SK-N-MC (cell line): ENCODE data around the gene MEIS3.
"Not testable (repeated sequence)": the region's sequence is repeated elsewhere in the genome, so short reads cannot be mapped to it uniquely, and the experiment has no call there.

Source experiments
- DNase-seq: peaks from one replicate; pipeline ENCODE4 v3.0.0-alpha.2; 2011; ENCODE audit warnings: low read depth, low spot score
- H3K27ac ChIP-seq: fragments of 200-600 bp; sonication (generic); 2 replicates; pipeline ENCODE4 v1.5.1; 2016; ENCODE audit warnings: mixed run types
- H3K36me3 ChIP-seq: fragments of 200-600 bp; sonication (generic); 2 replicates; pipeline ENCODE4 v1.6.1; 2017; ENCODE audit warnings: antibody characterized with exemption, low read length, mixed read lengths; ENCODE audit not compliant: insufficient read depth
- H3K4me3 ChIP-seq: fragments of 200-600 bp; sonication (generic); 2 replicates; pipeline ENCODE4 v1.5.1; 2016
- H3K9ac ChIP-seq: fragments of 200-600 bp; sonication (generic); 2 replicates; pipeline ENCODE4 v1.8.0; 2017; ENCODE audit warnings: mixed run types, mixed read lengths; ENCODE audit not compliant: insufficient read length
- H3K9me3 ChIP-seq: fragments of 200-600 bp; sonication (generic); 2 replicates; pipeline ENCODE4 v1.6.1; 2017; ENCODE audit warnings: low read depth, mild to moderate bottlenecking, antibody characterized with exemption, low read length, moderate library complexity, mixed read lengths
- EZH2 ChIP-seq: fragments of 200-600 bp; sonication (generic); IDR thresholded peaks from one replicate; pipeline ENCODE4 v1.6.1; 2017; ENCODE audit warnings: antibody characterized with exemption
- FOXP2 ChIP-seq: optimal IDR thresholded peaks from 2 replicates; pipeline ENCODE3; 2011; ENCODE audit warnings: mild to moderate bottlenecking, moderate library complexity; ENCODE audit not compliant: insufficient read depth; ENCODE audit errors: extremely low read length, control extremely low read depth
- POLR2AphosphoS5 ChIP-seq: IDR thresholded peaks from 2 replicates; pipeline ENCODE4 v1.6.1; 2012; ENCODE audit warnings: mild to moderate bottlenecking, low read depth, low read length, borderline replicate concordance

MEIS3 gene

DNA sequence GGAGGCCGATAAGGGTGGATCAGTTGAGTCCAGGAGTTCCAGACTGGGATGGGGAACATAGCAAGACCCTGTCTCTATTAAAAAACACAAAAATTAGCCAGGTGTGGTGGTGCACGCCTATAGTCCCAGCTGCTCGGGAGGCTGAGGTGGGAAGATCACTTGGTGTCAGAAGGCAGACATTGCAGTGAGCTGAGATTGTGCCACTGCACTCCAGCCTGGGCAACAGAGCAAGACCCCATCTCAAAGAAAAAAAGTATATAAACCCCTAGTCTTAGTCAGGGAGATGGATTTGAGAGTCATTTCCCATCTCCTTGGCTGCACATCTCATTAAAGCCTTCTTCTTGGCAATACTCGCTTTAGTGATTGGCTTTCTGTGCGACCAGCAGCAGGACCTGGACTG lies 35.4 kb downstream of the MEIS3 start:
- H3K27ac ChIP-seq, H3K4me3 ChIP-seq, DNase-seq, H3K9ac ChIP-seq, H3K9me3 ChIP-seq: not testable (repeated sequence)
- TF ChIP-seq POLR2AphosphoS5, result peak; percentile 6; the same call in 1 of the 2 replicates
- peaks cover 23% of the 10 kb centered on the region; the same call in 1 of the 2 replicates for H3K36me3 ChIP-seq

- Histone ChIP-seq H3K27ac (no peak overlapping the region), H3K4me3 (no peak overlapping the region), H3K9ac (no peak overlapping the region), H3K9me3 (no peaks in the 10 kb centered on the region), H3K36me3 (peaks cover 27% of the 10 kb centered on the region; the same call in 1 of the 2 replicates)
- no peak for TF ChIP-seq POLR2AphosphoS5
- TF ChIP-seq FOXP2, result no peak
- TF ChIP-seq EZH2, result no peak
- no peak for DNase-seq
These were observed 37.6 kb downstream of the MEIS3 start for GRCh38 chr19:47381653-47382279.

DNA sequence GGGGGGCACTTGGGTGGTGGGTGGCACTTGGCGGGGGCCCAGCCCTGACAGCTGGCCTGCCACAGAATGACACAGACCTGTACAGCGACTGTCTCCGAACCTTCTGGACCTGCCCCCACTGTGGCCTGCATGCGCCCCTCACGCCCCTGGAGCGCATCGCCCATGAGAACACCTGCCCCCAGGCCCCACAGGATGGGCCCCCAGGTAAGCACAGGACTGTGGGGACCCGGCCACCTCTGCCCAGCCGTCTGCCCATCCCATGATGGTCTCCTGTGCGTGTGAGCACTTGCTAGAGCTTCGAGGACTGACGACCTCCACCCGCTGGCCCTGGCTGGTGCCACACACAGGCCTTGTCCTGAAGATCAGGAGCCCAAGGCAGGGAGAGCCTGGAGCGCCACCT lies 38.2 kb downstream of the MEIS3 start:
- no peak for TF ChIP-seq FOXP2
- TF ChIP-seq EZH2, result no peak
- TF ChIP-seq POLR2AphosphoS5, result no peak
- no peak overlapping the region for H3K9ac ChIP-seq
- H3K27ac ChIP-seq, result no peak overlapping the region
- H3K9me3 ChIP-seq, result no peaks in the 10 kb centered on the region
- H3K4me3 ChIP-seq, result no peak overlapping the region
- DNase-seq, result no peak
- peaks cover 33% of the 10 kb centered on the region; the same call in 1 of the 2 replicates for H3K36me3 ChIP-seq

- Histone ChIP-seq H3K9ac (no peak overlapping the region), H3K27ac (no peak overlapping the region), H3K36me3 (peaks cover 38% of the 10 kb centered on the region; the same call in 1 of the 2 replicates), H3K9me3 (no peaks in the 10 kb centered on the region), H3K4me3 (no peak overlapping the region)
- no peak for TF ChIP-seq FOXP2
- no peak for TF ChIP-seq EZH2
- TF ChIP-seq POLR2AphosphoS5, result no peak
- DNase-seq, result no peak
These were observed 38.8 kb downstream of the MEIS3 start for GRCh38 chr19:47380559-47380958.

GRCh38 chr19:47379381-47379938 lies 39.9 kb downstream of the MEIS3 start:
- H3K9me3 ChIP-seq, result no peaks in the 10 kb centered on the region
- H3K36me3 ChIP-seq, result peaks cover 49% of the 10 kb centered on the region; the same call in 1 of the 2 replicates
- H3K4me3 ChIP-seq, result no peak overlapping the region
- no peak overlapping the region for H3K27ac ChIP-seq
- no peak for DNase-seq
- TF ChIP-seq POLR2AphosphoS5, result no peak
- no peak for TF ChIP-seq EZH2
- no peak for TF ChIP-seq FOXP2
- no peak overlapping the region for H3K9ac ChIP-seq

GRCh38 chr19:47378246-47378645 lies 41.1 kb downstream of the MEIS3 start:
- Histone ChIP-seq H3K4me3 (no peak overlapping the region), H3K9ac (no peak overlapping the region), H3K9me3 (no peaks in the 10 kb centered on the region), H3K27ac (no peak overlapping the region), H3K36me3 (peaks cover 58% of the 10 kb centered on the region; the same call in 1 of the 2 replicates)
- TF ChIP-seq POLR2AphosphoS5, result no peak
- TF ChIP-seq EZH2, result no peak
- TF ChIP-seq FOXP2, result no peak
- DNase-seq, result no peak

- Histone ChIP-seq H3K36me3 (peaks cover 62% of the 10 kb centered on the region; the same call in 1 of the 2 replicates), H3K9me3 (no peaks in the 10 kb centered on the region), H3K27ac (no peak overlapping the region), H3K9ac (no peak overlapping the region), H3K4me3 (no peak overlapping the region)
- no peak for DNase-seq
- TF ChIP-seq FOXP2 (no peak), POLR2AphosphoS5 (no peak), EZH2 (no peak)
These were observed 41.5 kb downstream of the MEIS3 start for GRCh38 chr19:47377801-47378200.

GRCh38 chr19:47377208-47377701 lies 42.1 kb downstream of the MEIS3 start:
- H3K36me3 ChIP-seq, result peaks cover 65% of the 10 kb centered on the region; the same call in 1 of the 2 replicates
- TF ChIP-seq EZH2 (no peak), POLR2AphosphoS5 (no peak), FOXP2 (no peak)
- H3K4me3 ChIP-seq, result no peak overlapping the region
- no peak overlapping the region for H3K9ac ChIP-seq
- no peaks in the 10 kb centered on the region for H3K9me3 ChIP-seq
- H3K27ac ChIP-seq, result no peak overlapping the region
- no peak for DNase-seq
